VCaP (cell line): ENCODE data around the gene SH3BP2.

ENCODE experiments used
- H3K27ac ChIP-seq: fragments of 450-650 bp; 2 replicates; pipeline ENCODE4 v1.5.1; 2017
- TF ChIP-seq, protein P1 (sequence below): fragments of 450-650 bp; conservative IDR thresholded peaks from 2 replicates; pipeline ENCODE4 v1.5.1; 2017; ENCODE audit warnings: mild to moderate bottlenecking, moderate library complexity

SH3BP2 gene

DNA sequence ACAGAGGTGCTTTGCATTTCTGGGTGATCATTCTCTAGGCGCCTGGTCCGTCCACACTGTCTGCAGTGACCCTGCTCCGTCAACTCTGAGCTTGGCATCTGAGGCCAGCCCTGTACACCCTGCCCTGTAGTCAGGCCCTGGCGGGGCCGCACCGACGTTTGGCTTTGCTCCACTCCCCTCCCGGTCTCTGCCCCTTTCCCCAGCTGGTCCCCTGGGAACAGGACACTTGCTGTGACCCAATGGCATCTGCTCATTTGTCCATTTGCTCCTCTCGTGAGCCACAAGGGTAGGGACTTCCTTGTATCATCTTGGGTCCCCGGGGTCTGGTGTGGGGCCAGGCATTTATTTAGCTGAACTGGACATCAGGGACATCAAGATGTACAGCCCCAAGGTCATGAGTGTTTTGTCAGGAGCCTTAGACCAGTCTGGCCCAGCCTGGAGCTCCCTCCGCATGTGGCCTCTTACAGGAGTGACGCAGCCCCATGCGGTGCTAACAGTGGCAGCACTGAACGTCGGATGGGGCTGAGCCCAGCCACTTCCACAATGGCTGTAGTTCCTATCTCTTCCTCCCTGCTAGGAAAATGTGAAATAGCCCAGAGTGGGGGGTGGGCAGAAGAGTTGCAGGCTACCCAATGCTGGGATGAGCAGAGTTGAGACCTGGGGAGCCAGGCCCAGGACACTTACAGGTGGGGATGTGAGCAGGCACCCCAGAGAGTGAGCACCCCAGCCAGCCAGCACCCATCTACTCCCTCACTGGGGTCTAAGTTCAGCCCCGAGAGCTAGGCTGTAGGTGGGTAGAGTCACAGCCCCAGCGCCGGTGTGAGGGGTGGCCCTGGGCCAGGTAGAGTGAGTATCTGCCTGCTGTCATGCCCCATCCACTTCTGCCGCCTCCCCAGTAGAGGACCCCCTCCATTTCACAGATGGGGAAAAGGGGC lies 2.0 kb upstream of the SH3BP2 start:
- H3K27ac ChIP-seq, result no peak overlapping the region
- TF ChIP-seq, protein P1, sequence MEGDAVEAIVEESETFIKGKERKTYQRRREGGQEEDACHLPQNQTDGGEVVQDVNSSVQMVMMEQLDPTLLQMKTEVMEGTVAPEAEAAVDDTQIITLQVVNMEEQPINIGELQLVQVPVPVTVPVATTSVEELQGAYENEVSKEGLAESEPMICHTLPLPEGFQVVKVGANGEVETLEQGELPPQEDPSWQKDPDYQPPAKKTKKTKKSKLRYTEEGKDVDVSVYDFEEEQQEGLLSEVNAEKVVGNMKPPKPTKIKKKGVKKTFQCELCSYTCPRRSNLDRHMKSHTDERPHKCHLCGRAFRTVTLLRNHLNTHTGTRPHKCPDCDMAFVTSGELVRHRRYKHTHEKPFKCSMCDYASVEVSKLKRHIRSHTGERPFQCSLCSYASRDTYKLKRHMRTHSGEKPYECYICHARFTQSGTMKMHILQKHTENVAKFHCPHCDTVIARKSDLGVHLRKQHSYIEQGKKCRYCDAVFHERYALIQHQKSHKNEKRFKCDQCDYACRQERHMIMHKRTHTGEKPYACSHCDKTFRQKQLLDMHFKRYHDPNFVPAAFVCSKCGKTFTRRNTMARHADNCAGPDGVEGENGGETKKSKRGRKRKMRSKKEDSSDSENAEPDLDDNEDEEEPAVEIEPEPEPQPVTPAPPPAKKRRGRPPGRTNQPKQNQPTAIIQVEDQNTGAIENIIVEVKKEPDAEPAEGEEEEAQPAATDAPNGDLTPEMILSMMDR, result no peak

DNA sequence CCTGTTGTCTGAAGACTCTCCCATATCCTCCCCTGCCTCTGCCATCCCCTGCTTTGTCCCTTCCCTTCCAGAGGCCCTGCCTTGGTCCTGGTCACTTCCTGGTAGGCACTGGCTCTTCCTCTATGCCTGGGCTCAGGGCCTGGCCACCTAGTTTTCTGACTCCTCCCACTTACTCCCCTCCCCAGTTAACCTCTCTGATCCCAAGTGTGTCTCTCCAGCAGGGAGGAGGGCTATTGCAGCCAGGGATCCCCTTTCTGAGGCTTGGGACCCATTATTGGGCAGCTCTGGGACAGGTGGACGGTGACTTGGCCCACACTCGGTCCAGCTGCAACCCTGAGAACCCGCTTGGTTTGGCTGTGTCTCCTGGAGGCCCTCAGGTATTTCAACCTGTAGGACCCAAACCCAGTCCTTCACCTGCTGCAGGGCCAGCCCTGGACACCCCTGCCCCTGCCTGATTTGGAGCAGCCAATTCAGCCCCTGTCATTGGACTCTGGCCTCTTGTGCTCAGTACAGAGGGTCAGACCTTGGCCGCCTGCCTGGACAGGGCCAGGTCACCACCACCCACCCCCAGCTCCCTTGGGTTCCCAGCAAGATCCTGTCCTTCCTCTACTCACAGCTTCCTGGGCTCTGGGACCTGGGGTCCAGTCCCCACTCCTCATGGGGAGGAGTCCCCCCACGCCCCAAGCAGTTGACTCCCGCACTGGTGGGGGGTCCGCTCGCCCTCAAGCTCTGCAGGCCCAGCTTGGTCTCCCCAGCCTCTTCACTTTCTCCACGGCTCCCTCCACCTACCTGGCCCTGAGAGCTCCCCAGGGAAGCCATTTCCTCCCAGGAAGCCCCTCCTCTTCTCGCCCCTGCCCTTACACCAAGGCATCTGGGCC lies 1.1 kb upstream of the SH3BP2 start:
- TF ChIP-seq, protein P1, result no peak
- no peak overlapping the region for H3K27ac ChIP-seq

DNA sequence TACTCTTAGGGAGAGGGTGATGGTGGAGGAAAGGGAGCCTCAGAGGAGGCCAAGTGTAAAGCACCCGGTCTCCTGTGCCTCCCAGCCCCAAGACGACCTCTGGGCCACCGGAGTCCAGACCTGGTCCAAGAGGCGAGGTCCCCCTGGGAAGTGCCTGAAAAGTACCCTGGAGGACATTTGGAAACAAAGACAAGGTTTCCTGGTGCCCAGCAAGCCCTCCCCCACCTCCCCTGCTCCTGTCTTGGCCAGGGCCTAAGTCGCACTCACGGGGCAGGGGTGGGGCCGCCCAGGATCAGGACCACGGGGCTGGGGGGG lies 532 bp upstream of the SH3BP2 start:
- TF ChIP-seq, protein P1, result no peak
- H3K27ac ChIP-seq, result no peak overlapping the region

- TF ChIP-seq, protein P1, result no peak
- H3K27ac ChIP-seq, result no peak overlapping the region; the same call in 1 of the 2 replicates
Observed at GRCh38 chr4:2793586-2794485, 951 bp downstream of the SH3BP2 start.

- TF ChIP-seq, protein P1, result no peak
Observed at GRCh38 chr4:2794486-2795299, 1.8 kb downstream of the SH3BP2 start.

GRCh38 chr4:2795300-2795892 lies 2.5 kb downstream of the SH3BP2 start:
- TF ChIP-seq, protein P1, result no peak
- no peak overlapping the region for H3K27ac ChIP-seq

More at GRCh38 chr4:2794486-2795299, 1.8 kb downstream of the SH3BP2 start:
- H3K27ac ChIP-seq, result no peak overlapping the region
